ENCODE measurements around the gene NFKBIE. TPM values are rescaled to one million over a fixed set of nuclear protein-coding genes. Genes with fewer than 3 reads are reported as not detected.

NFKBIE gene
- total and polyA plus RNA-seq, 5 donors = 2.6 to 5.5 (median 4.3) TPM

DNA sequence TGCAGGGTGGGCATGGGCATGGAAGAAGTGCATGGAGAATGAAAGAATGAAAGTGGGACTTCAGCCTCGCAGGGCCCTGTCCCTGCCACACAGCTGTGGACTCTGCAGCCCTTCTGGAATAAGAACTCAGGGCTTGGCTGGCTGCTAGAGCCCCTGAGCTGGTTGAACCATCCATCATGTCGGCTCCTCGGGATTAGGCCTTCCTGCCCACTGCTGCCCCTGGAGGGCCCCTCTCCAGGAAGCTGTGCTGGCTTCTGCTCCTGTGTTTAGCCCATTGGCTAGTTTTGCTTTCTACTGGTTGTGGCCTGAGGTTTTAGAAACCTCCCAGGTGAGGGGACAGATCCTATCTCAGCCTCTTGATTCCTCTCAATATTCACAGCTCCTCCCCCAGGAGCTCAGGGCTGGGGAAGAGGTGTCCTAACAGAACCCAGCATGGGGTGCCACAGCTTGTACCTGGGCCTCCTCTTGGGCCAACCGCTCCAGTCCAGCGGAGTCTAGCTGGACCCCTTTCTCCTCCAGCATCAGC is 39.9 kb upstream of the NFKBIE start:
- H3K27ac ChIP-seq (ENCODE audit: low read length) = no peak overlapping the region
- intact Hi-C loops (cut with DNase I) = no loop called here
- H3K4me1 ChIP-seq (ENCODE audit: control insufficient read depth, insufficient read depth, low read length) = no peaks in the 10 kb centered on the region
- H3K27me3 ChIP-seq (ENCODE audit: control insufficient read depth, insufficient read depth) = no peaks in the 10 kb centered on the region
- ATAC-seq = no peak
- DNase-seq = no peak
- H3K4me3 ChIP-seq (ENCODE audit: low read length) = no peak overlapping the region
- 84% methylated on average over 5 of the region's 5 CpGs for WGBS
- no peaks in the 10 kb centered on the region for H3K9me3 ChIP-seq (ENCODE audit: control insufficient read depth, low read length)

- 82% methylated on average over 25 of the region's 25 CpGs for WGBS
- Histone ChIP-seq H3K27ac (ENCODE audit: low read length) (no peak overlapping the region), H3K9me3 (ENCODE audit: control insufficient read depth, low read length) (no peaks in the 10 kb centered on the region), H3K4me3 (ENCODE audit: low read length) (no peak overlapping the region), H3K4me1 (ENCODE audit: control insufficient read depth, insufficient read depth, low read length) (no peaks in the 10 kb centered on the region), H3K27me3 (ENCODE audit: control insufficient read depth, insufficient read depth) (no peaks in the 10 kb centered on the region)
- DNase-seq (peak in 2 of 3 donors; percentile 60 to 67), ATAC-seq (peak in 1 of 2 donors; percentile 34)
- intact Hi-C loops (cut with DNase I) = no loop called here
Measured at GRCh38 chr6:44304282-44305199, 39.2 kb upstream of the NFKBIE start.

GRCh38 chr6:44303842-44304241 is 38.5 kb upstream of the NFKBIE start:
- H3K4me1 ChIP-seq (ENCODE audit: control insufficient read depth, insufficient read depth, low read length) = no peaks in the 10 kb centered on the region
- ATAC-seq = no peak
- H3K9me3 ChIP-seq (ENCODE audit: control insufficient read depth, low read length) = no peaks in the 10 kb centered on the region
- no peak overlapping the region for H3K4me3 ChIP-seq (ENCODE audit: low read length)
- H3K27ac ChIP-seq (ENCODE audit: low read length) = no peak overlapping the region
- 98% methylated on average over 6 of the region's 6 CpGs for WGBS
- intact Hi-C loops (cut with DNase I) = no loop called here
- DNase-seq = no peak
- no peaks in the 10 kb centered on the region for H3K27me3 ChIP-seq (ENCODE audit: control insufficient read depth, insufficient read depth)

GRCh38 chr6:44302856-44303255 is 37.5 kb upstream of the NFKBIE start:
- no peaks in the 10 kb centered on the region for H3K9me3 ChIP-seq (ENCODE audit: control insufficient read depth, low read length)
- intact Hi-C loops (cut with DNase I) = no loop called here
- DNase-seq (no peak), ATAC-seq (no peak)
- H3K4me3 ChIP-seq (ENCODE audit: low read length) = no peak overlapping the region
- H3K27me3 ChIP-seq (ENCODE audit: control insufficient read depth, insufficient read depth) = no peaks in the 10 kb centered on the region
- 91% methylated on average over 12 of the region's 12 CpGs for WGBS
- no peaks in the 10 kb centered on the region for H3K4me1 ChIP-seq (ENCODE audit: control insufficient read depth, insufficient read depth, low read length)
- no peak overlapping the region for H3K27ac ChIP-seq (ENCODE audit: low read length)

DNA sequence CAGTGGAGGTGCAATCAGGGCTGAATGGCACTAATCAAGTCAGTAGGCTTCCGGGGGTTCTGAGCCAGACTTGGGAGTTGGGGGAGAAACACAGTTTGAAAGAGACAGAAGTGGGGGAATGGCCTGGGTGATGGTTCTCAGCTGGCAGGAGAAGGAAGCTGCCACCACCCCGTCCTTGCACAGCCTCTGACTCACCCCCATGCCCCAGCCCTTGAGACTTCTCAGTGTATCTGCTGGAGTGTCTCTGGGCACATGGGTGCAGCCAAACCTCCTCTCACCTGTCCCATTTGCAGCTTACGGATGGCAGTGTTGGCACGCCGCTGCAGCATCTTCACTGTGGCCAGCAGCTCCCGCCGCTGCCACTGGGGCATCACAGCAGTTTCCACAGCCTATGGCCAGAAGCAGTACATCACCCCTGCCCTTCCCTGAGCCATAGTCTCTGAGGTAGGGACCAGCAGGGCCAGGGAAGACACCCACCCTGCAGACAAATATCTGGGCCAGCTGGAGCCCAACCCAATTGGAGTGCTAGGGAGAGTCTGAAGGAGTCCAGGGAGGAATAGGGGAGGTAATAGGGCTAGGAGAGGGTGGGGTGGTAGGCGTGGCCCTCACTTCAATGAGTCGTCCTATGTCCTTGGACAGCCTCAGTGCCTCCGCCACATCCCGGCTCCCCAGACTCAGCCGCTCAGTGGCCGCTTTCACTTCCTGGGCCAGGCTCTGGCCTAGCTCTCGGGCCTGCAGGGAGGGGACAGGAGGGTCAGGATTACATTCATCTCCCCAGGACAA is 36.6 kb upstream of the NFKBIE start:
- WGBS = 92% methylated on average over 14 of the region's 14 CpGs

GRCh38 chr6:44301106-44301505 is 35.8 kb upstream of the NFKBIE start:
- no peak overlapping the region for H3K27ac ChIP-seq (ENCODE audit: low read length)
- whole genome bisulfite sequencing = 94% methylated on average over 8 of the region's 8 CpGs
- H3K4me1 ChIP-seq (ENCODE audit: control insufficient read depth, insufficient read depth, low read length) = peaks cover 4% of the 10 kb centered on the region
- H3K9me3 ChIP-seq (ENCODE audit: control insufficient read depth, low read length) = no peaks in the 10 kb centered on the region
- ATAC-seq = no peak
- DNase-seq = no peak
- intact Hi-C loops (cut with DNase I) = no loop called here
- H3K4me3 ChIP-seq (ENCODE audit: low read length) = no peak overlapping the region
- no peaks in the 10 kb centered on the region for H3K27me3 ChIP-seq (ENCODE audit: control insufficient read depth, insufficient read depth)

More for the DNA sequence above, 36.6 kb upstream of the NFKBIE start:
- ATAC-seq (no peak), DNase-seq (no peak)
- H3K4me1 ChIP-seq (ENCODE audit: control insufficient read depth, insufficient read depth, low read length) = peaks cover 1% of the 10 kb centered on the region
- H3K4me3 ChIP-seq (ENCODE audit: low read length) = no peak overlapping the region
- no peaks in the 10 kb centered on the region for H3K9me3 ChIP-seq (ENCODE audit: control insufficient read depth, low read length)
- no peak overlapping the region for H3K27ac ChIP-seq (ENCODE audit: low read length)
- H3K27me3 ChIP-seq (ENCODE audit: control insufficient read depth, insufficient read depth) = no peaks in the 10 kb centered on the region
- intact Hi-C loops (cut with DNase I) = no loop called here

- Histone ChIP-seq H3K9me3 (ENCODE audit: control insufficient read depth, low read length) (no peaks in the 10 kb centered on the region), H3K27me3 (ENCODE audit: control insufficient read depth, insufficient read depth) (no peaks in the 10 kb centered on the region), H3K4me1 (ENCODE audit: control insufficient read depth, insufficient read depth, low read length) (peaks cover 4% of the 10 kb centered on the region), H3K27ac (ENCODE audit: low read length) (no peak overlapping the region), H3K4me3 (ENCODE audit: low read length) (no peak overlapping the region)
- DNase-seq (no peak), ATAC-seq (no peak)
- intact Hi-C loops (cut with DNase I) = no loop called here
- 90% methylated on average over 7 of the region's 7 CpGs for WGBS
Measured at GRCh38 chr6:44300292-44300823, 35.0 kb upstream of the NFKBIE start.

- Histone ChIP-seq H3K27me3 (ENCODE audit: control insufficient read depth, insufficient read depth) (no peaks in the 10 kb centered on the region), H3K9me3 (ENCODE audit: control insufficient read depth, low read length) (no peaks in the 10 kb centered on the region), H3K4me3 (ENCODE audit: low read length) (no peak overlapping the region), H3K4me1 (ENCODE audit: control insufficient read depth, insufficient read depth, low read length) (peaks cover 4% of the 10 kb centered on the region), H3K27ac (ENCODE audit: low read length) (no peak overlapping the region)
- no peak for DNase-seq
- ATAC-seq = no peak
- intact Hi-C loops (cut with DNase I) = no loop called here
- WGBS = 85% methylated on average over 3 of the region's 3 CpGs
Measured at GRCh38 chr6:44298864-44299263, 33.5 kb upstream of the NFKBIE start.

DNA sequence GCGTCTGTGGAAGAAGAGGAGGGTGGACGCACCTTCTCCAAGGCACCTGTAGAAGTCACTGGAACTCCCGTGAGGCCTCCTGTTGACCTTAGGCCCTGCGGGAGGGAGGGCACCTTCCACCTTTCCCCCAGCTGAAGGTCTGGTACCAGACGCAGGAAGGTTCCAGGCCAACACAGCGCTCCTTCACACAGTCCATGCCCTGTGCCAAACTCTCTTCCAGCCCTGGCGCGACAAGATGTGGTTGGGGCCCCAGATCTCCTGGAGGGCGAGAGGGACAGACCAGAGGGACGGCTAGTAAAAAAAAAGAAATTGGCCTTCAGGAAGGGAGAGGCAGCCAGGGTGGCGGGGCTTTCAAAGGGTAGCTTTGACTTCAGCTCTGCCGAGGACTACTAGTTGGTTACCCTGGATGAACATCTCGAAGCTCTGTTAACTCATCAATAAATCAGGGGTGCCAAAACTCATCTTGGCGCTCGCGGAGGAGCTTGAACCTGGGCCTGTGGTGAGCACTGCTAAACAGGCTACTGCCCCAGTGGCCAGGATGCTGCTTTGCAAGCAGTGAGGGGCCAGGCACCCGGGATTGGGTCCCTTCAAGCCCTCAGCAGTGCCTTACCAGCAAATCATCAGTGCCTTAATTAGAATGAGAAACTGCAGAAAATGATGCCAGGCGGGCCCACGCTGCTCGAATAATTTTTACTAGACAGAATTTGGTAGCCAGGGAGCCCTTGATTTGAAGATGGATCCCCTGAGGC is 32.9 kb upstream of the NFKBIE start:
- H3K4me3 ChIP-seq (ENCODE audit: low read length) = no peak overlapping the region
- no peak for DNase-seq
- intact Hi-C loops (cut with DNase I) = no loop called here
- H3K9me3 ChIP-seq (ENCODE audit: control insufficient read depth, low read length) = no peaks in the 10 kb centered on the region
- no peaks in the 10 kb centered on the region for H3K27me3 ChIP-seq (ENCODE audit: control insufficient read depth, insufficient read depth)
- H3K27ac ChIP-seq (ENCODE audit: low read length) = no peak overlapping the region
- WGBS = 37% methylated on average over 20 of the region's 20 CpGs
- ATAC-seq = peak in 1 of 2 donors; percentile 11
- peaks cover 4% of the 10 kb centered on the region for H3K4me1 ChIP-seq (ENCODE audit: control insufficient read depth, insufficient read depth, low read length)

Data from right cardiac atrium (tissue), 5 donors.